ENCODE results near the gene ZNF556. TPM values are rescaled to one million over a fixed set of nuclear protein-coding genes. Genes with fewer than 3 reads are reported as not detected.
A peak's percentile ranks its signal among the peaks of the same experiment; 100 is the strongest.

ZNF556 gene
- total and polyA plus RNA-seq, 10 of the 15 experiments (the other 5 are each of a cell fraction or from before 2014, with no cell fraction given), result not detected

- TF ChIP-seq PRDM15 (CRISPR knock-in tag; IDR thresholded peaks at IDR 0.05), result no peak
- 0 out of 2 replicates have a peak, but pooled peaks have one; percentile 23 for TF ChIP-seq TAF1 (IDR thresholded peaks at IDR 0.05; ENCODE audit: borderline replicate concordance, low read depth, low read length)
- no peak for TF ChIP-seq SMC3 (IDR thresholded peaks at IDR 0.05; ENCODE audit: borderline replicate concordance, low read length)
- TF ChIP-seq TCF3 (IDR thresholded peaks at IDR 0.05; ENCODE audit: borderline replicate concordance, insufficient read depth, low read depth, low read length), result 0 out of 2 replicates have a peak, but pooled peaks have one; percentile 28
- no peak for TF ChIP-seq SKIL (IDR thresholded peaks at IDR 0.05; ENCODE audit: low read depth, poor library complexity, severe bottlenecking)
- TF ChIP-seq CUX1 (IDR thresholded peaks at IDR 0.05; ENCODE audit: insufficient replicate concordance, low read depth, low read length), result no peak
- TF ChIP-seq NR2C2 (IDR thresholded peaks at IDR 0.05; ENCODE audit: borderline replicate concordance, control insufficient read depth, insufficient read length, low read depth), result no peak
- TF ChIP-seq KLF5 (IDR thresholded peaks at IDR 0.05; ENCODE audit: partially characterized antibody), result peak; percentile 50
- TF ChIP-seq CHD2 (IDR thresholded peaks at IDR 0.05; ENCODE audit: borderline replicate concordance, low read depth, low read length), result peak; percentile 91
- peak; percentile 35 for TF ChIP-seq RELA (IDR thresholded peaks at IDR 0.05; ENCODE audit: borderline replicate concordance, partially characterized antibody)
- no peak for TF ChIP-seq MLLT1 (IDR thresholded peaks at IDR 0.05)
Measured at GRCh38 chr19:2840794-2841791, 26.0 kb upstream of the ZNF556 start, which contains the start of gene ZNF555 (continued).

Measured in GM12878 (cell line).